ENCODE data around the gene PPP1R14C.

DNA sequence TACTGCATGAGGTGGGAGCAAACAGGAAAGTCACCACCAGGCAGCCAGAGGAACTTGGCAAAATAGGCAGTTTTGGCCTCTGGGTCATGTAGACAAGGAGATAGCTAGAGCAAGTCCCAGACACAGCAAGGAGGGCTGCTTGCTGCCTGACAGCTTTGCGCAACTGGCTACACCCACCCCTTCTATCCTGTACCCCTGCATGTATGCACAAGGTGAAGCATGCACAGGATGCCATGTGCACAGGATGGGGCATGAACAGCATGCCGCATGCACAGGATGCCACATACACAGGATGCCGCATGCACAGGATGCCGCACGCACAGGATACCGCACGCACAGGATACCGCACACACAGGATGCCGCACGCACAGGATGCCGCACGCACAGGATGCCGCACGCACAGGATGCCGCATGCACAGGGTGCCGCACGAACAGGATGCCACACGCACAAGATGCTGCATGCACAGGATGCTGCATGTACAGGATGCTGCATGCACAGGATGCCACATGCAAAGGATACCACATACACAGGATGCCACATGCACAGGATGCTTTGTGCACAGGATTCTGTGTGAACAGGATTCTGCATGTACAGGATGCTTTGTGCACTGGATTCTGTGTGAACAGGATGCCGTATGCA, 121.0 kb downstream of the PPP1R14C start:
- TF ChIP-seq, protein P1, sequence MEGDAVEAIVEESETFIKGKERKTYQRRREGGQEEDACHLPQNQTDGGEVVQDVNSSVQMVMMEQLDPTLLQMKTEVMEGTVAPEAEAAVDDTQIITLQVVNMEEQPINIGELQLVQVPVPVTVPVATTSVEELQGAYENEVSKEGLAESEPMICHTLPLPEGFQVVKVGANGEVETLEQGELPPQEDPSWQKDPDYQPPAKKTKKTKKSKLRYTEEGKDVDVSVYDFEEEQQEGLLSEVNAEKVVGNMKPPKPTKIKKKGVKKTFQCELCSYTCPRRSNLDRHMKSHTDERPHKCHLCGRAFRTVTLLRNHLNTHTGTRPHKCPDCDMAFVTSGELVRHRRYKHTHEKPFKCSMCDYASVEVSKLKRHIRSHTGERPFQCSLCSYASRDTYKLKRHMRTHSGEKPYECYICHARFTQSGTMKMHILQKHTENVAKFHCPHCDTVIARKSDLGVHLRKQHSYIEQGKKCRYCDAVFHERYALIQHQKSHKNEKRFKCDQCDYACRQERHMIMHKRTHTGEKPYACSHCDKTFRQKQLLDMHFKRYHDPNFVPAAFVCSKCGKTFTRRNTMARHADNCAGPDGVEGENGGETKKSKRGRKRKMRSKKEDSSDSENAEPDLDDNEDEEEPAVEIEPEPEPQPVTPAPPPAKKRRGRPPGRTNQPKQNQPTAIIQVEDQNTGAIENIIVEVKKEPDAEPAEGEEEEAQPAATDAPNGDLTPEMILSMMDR (IDR thresholded peaks at IDR 0.05 in 8 of 11, conservative IDR thresholded peaks at IDR 0.05 in 3 of 11), result no peak
- TF ChIP-seq POLR2AphosphoS5 (IDR thresholded peaks at IDR 0.05), result peak in 1 of 3 donors; percentile 42
- no peak for TF ChIP-seq POLR2A (IDR thresholded peaks at IDR 0.05)
